A549 (cell line): ENCODE results near the gene OR13H1. TPM values are rescaled to one million over a fixed set of nuclear protein-coding genes. Genes with fewer than 3 reads are reported as not detected.
"Not testable (repeated sequence)": the region's sequence is repeated elsewhere in the genome, so short reads cannot be mapped to it uniquely, and the experiment has no call there.

Experiments
- ATAC-seq, 2 experiments: fragments of 200-7000 bp in 1 of 2; fragments of >200 bp in 1 of 2; cut with Nextera tagmentation in 1 of 2; cut with Tn5 transposase in 1 of 2; 3 replicates each; pipeline versions ENCODE4 v1.8.0 to v1.9.1; 2018 to 2020; ENCODE audit warnings: mild to moderate bottlenecking in 1 of 2, moderate library complexity in 1 of 2
- CTCF ChIA-PET: fragments of 300-600 bp; sonication (Branson Sonifier 250); formaldehyde crosslinking; extraction: SDS; loops from one replicate; lab custom pipeline; 2021; ENCODE audit warnings: antibody characterized with exemption, inconsistent platforms; lab: Yijun Ruan, JAX
- POLR2A ChIA-PET: fragments of 350-600 bp; formaldehyde crosslinking; extraction: SDS; loops from one replicate; lab custom pipeline; 2021; ENCODE audit warnings: antibody characterized with exemption, inconsistent platforms; lab: Yijun Ruan, JAX
- DNase-seq, 2 experiments: peaks; one replicate each; pipeline versions ENCODE4 v3.0.0 to v3.0.0-alpha.2; 2011 to 2016; ENCODE audit warnings: low read depth in 1 of 2, low spot score in 1 of 2
- FAIRE-seq: peaks from 2 replicates; lab custom pipeline; 2011; peaks lifted over from hg19 to GRCh38; lab: Jason Lieb, UNC
- H3K27ac ChIP-seq, 2 experiments: fragments of >200 bp; sonication (Bioruptor Twin); formaldehyde crosslinking; 3 replicates each; pipeline ENCODE4 v1.5.1; 2016 to 2017
- H3K4me1 ChIP-seq: fragments of >200 bp; sonication (Bioruptor Twin); formaldehyde crosslinking; 3 replicates; pipeline ENCODE4 v1.6.1; 2016
- H3K4me2 ChIP-seq: fragments of >200 bp; sonication (Bioruptor Twin); formaldehyde crosslinking; 3 replicates; pipeline ENCODE4 v1.6.1; 2016
- H3K4me3 ChIP-seq: fragments of >200 bp; sonication (Bioruptor Twin); formaldehyde crosslinking; 3 replicates; pipeline ENCODE4 v1.5.1; 2016
- H3K9me3 ChIP-seq: fragments of >200 bp; sonication (Bioruptor Twin); formaldehyde crosslinking; 3 replicates; pipeline ENCODE4 v1.6.1; 2016
- BHLHE40 ChIP-seq: IDR thresholded peaks from 2 replicates; pipeline ENCODE4 v1.6.1; 2012; ENCODE audit warnings: low read depth, low read length, inconsistent platforms
- CHD4 ChIP-seq: fragments of 200-600 bp; sonication (generic); IDR thresholded peaks from 2 replicates; pipeline ENCODE4 v1.6.1; 2016; ENCODE audit warnings: antibody characterized with exemption, mild to moderate bottlenecking, borderline replicate concordance
- EHMT2 ChIP-seq: fragments of 200-600 bp; sonication (generic); IDR thresholded peaks from 2 replicates; pipeline ENCODE4 v1.6.1; 2016; ENCODE audit warnings: antibody characterized with exemption, low read depth, mild to moderate bottlenecking, moderate library complexity
- FOSB ChIP-seq: fragments of 250-450 bp; sonication (Bioruptor Pico); IDR thresholded peaks from 2 replicates; pipeline ENCODE4 v1.5.0; 2020; ENCODE audit warnings: mild to moderate bottlenecking, moderate library complexity
- FOXS1 ChIP-seq: fragments of 250-450 bp; sonication (Bioruptor Pico); IDR thresholded peaks from 2 replicates; pipeline ENCODE4 v1.5.0; 2020; ENCODE audit warnings: mild to moderate bottlenecking, moderate library complexity
- GATA3 ChIP-seq: IDR thresholded peaks from 2 replicates; pipeline ENCODE4 v1.6.1; 2012; ENCODE audit warnings: borderline replicate concordance
- HDAC2 ChIP-seq: fragments of 200-600 bp; sonication (generic); IDR thresholded peaks from 2 replicates; pipeline ENCODE4 v1.6.1; 2016
- HEYL ChIP-seq: fragments of 250-450 bp; sonication (Bioruptor Pico); IDR thresholded peaks from 2 replicates; pipeline ENCODE4 v1.8.0; 2021; ENCODE audit warnings: mild to moderate bottlenecking, moderate library complexity
- HOXA7 ChIP-seq: fragments of 250-450 bp; sonication (Bioruptor Pico); IDR thresholded peaks from 2 replicates; pipeline ENCODE4 v1.5.0; 2020; ENCODE audit warnings: mild to moderate bottlenecking, moderate library complexity
- HOXB13 ChIP-seq: fragments of 250-450 bp; sonication (Bioruptor Pico); IDR thresholded peaks from 2 replicates; pipeline ENCODE4 v1.5.0; 2020; ENCODE audit warnings: low read depth, mild to moderate bottlenecking, moderate library complexity
- HOXB5 ChIP-seq: fragments of 250-450 bp; sonication (Bioruptor Pico); IDR thresholded peaks from 2 replicates; pipeline ENCODE4 v1.5.0; 2020; ENCODE audit warnings: mild to moderate bottlenecking, moderate library complexity
- MAZ ChIP-seq: fragments of 150-350 bp; IDR thresholded peaks from 2 replicates; pipeline ENCODE4 v1.6.1; 2014; ENCODE audit warnings: antibody characterized with exemption, low read depth, low read length, borderline replicate concordance
- NFE2L2 ChIP-seq: fragments of 150-350 bp; conservative IDR thresholded peaks from 2 replicates; pipeline ENCODE4 v1.6.1; 2014; ENCODE audit warnings: low read length
- PHF8 ChIP-seq: fragments of 200-600 bp; sonication (generic); IDR thresholded peaks from 2 replicates; pipeline ENCODE4 v1.6.1; 2016; ENCODE audit warnings: low read depth, mild to moderate bottlenecking, antibody characterized with exemption, moderate library complexity, borderline replicate concordance
- RAD21 ChIP-seq, 2 experiments: fragments of >200 bp in 1 of 2; sonication (Bioruptor Twin) in 1 of 2; formaldehyde crosslinking in 1 of 2; IDR thresholded peaks in 1 of 2; conservative IDR thresholded peaks in 1 of 2; 2 replicates in 1 of 2; 3 replicates in 1 of 2; pipeline ENCODE4 v1.6.1; 2012 to 2018; ENCODE audit warnings: inconsistent platforms in 1 of 2
- RCOR1 ChIP-seq: fragments of 150-350 bp; IDR thresholded peaks from 2 replicates; pipeline ENCODE4 v1.6.1; 2014; ENCODE audit warnings: antibody characterized with exemption, low read length, low read depth
- RNF2 ChIP-seq: fragments of 200-600 bp; sonication (generic); IDR thresholded peaks from 2 replicates; pipeline ENCODE4 v1.6.1; 2016; ENCODE audit warnings: low read depth, mild to moderate bottlenecking, antibody characterized with exemption, moderate library complexity, borderline replicate concordance
- TFCP2L1 ChIP-seq: fragments of 250-450 bp; sonication (Bioruptor Pico); IDR thresholded peaks from 2 replicates; pipeline ENCODE4 v1.5.0; 2021; ENCODE audit warnings: mild to moderate bottlenecking
- TP53 ChIP-seq: fragments of 250-450 bp; sonication (Bioruptor Pico); IDR thresholded peaks from 2 replicates; pipeline ENCODE4 v1.5.0; 2021; ENCODE audit warnings: mild to moderate bottlenecking, moderate library complexity
- ZC3H11A ChIP-seq: fragments of 450-650 bp; IDR thresholded peaks from 2 replicates; pipeline ENCODE4 v1.6.1; 2014; ENCODE audit warnings: antibody characterized with exemption, mild to moderate bottlenecking
- ZFP36 ChIP-seq: fragments of 450-650 bp; IDR thresholded peaks from 2 replicates; pipeline ENCODE4 v1.6.1; 2014; ENCODE audit warnings: borderline replicate concordance; ENCODE audit not compliant: partially characterized antibody
- ZNF302 ChIP-seq: fragments of 250-450 bp; sonication (Bioruptor Pico); IDR thresholded peaks from 2 replicates; pipeline ENCODE4 v1.9.0; 2021; ENCODE audit warnings: inconsistent platforms, mild to moderate bottlenecking, moderate library complexity
- whole genome bisulfite sequencing: methylation state at CpG from one replicate; pipeline ENCODE4 v1.1.6; 2017; ENCODE audit errors: missing lambda C conversion rate; 5-methylcytosine and 5-hydroxymethylcytosine counted together
- polyA plus RNA-seq, 4 experiments: library from polyadenylated mRNA; depleted of rRNA in 3 of 4; stranded (reverse); fragments of >200 nt; fragmentation: RNase III in 1 of 4; extraction: RNeasy Plus Mini Kit Qiagen cat#74134 plus additional on column Dnase treatment in 1 of 4; gene quantifications; 2 replicates in 3 of 4; 3 replicates in 1 of 4; pipeline ENCODE4 v1.2.3, GENCODE V29; 2011 to 2017
- TF ChIP-seq, protein P1 (sequence below): fragments of >200 bp; sonication (Bioruptor Twin); formaldehyde crosslinking; IDR thresholded peaks from 3 replicates; pipeline ENCODE4 v1.5.1; 2016
- TF ChIP-seq, protein P2 (sequence below): fragments of 450-650 bp; IDR thresholded peaks from 2 replicates; pipeline ENCODE4 v1.6.1; 2014; ENCODE audit warnings: antibody characterized with exemption
- TF ChIP-seq, protein P3 (sequence below): fragments of 250-450 bp; sonication (Bioruptor Pico); IDR thresholded peaks from 2 replicates; pipeline ENCODE4 v1.5.0; 2020; ENCODE audit warnings: low read depth, mild to moderate bottlenecking, moderate library complexity
- TF ChIP-seq, protein P4 (sequence below): IDR thresholded peaks from 2 replicates; pipeline ENCODE4 v1.6.1; 2012
- TF ChIP-seq, protein P5 (sequence below): fragments of 150-350 bp; IDR thresholded peaks from 2 replicates; pipeline ENCODE4 v1.6.1; 2014; ENCODE audit warnings: low read depth, mild to moderate bottlenecking, low read length

OR13H1 gene
- polyA plus RNA-seq, 2 of the 4 experiments (the other 2 are of a cell fraction) = not detected

DNA sequence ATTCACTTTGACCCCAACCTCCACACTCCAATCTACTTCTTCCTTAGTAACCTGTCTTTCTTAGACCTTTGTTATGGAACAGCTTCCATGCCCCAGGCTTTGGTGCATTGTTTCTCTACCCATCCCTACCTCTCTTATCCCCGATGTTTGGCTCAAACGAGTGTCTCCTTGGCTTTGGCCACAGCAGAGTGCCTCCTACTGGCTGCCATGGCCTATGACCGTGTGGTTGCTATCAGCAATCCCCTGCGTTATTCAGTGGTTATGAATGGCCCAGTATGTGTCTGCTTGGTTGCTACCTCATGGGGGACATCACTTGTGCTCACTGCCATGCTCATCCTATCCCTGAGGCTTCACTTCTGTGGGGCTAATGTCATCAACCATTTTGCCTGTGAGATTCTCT, 344 bp downstream of the OR13H1 start:
- ATAC-seq = no peak
- ChIA-PET POLR2A (no interaction called here), CTCF (no interaction called here)
- Histone ChIP-seq H3K4me1 (no peaks in the 10 kb centered on the region), H3K4me2 (no peak overlapping the region), H3K9me3 (no peaks in the 10 kb centered on the region), H3K27ac (no peak overlapping the region), H3K4me3 (no peak overlapping the region)
- no peak for TF ChIP-seq HOXA7 (CRISPR knock-in tag)
- no peak for TF ChIP-seq GATA3
- no peak for TF ChIP-seq PHF8
- TF ChIP-seq, protein P1, sequence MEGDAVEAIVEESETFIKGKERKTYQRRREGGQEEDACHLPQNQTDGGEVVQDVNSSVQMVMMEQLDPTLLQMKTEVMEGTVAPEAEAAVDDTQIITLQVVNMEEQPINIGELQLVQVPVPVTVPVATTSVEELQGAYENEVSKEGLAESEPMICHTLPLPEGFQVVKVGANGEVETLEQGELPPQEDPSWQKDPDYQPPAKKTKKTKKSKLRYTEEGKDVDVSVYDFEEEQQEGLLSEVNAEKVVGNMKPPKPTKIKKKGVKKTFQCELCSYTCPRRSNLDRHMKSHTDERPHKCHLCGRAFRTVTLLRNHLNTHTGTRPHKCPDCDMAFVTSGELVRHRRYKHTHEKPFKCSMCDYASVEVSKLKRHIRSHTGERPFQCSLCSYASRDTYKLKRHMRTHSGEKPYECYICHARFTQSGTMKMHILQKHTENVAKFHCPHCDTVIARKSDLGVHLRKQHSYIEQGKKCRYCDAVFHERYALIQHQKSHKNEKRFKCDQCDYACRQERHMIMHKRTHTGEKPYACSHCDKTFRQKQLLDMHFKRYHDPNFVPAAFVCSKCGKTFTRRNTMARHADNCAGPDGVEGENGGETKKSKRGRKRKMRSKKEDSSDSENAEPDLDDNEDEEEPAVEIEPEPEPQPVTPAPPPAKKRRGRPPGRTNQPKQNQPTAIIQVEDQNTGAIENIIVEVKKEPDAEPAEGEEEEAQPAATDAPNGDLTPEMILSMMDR = no peak
- TF ChIP-seq HEYL (CRISPR knock-in tag) = no peak
- TF ChIP-seq TP53 (CRISPR knock-in tag) = no peak
- TF ChIP-seq, protein P2, sequence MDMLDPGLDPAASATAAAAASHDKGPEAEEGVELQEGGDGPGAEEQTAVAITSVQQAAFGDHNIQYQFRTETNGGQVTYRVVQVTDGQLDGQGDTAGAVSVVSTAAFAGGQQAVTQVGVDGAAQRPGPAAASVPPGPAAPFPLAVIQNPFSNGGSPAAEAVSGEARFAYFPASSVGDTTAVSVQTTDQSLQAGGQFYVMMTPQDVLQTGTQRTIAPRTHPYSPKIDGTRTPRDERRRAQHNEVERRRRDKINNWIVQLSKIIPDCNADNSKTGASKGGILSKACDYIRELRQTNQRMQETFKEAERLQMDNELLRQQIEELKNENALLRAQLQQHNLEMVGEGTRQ = no peak
- TF ChIP-seq, protein P3, sequence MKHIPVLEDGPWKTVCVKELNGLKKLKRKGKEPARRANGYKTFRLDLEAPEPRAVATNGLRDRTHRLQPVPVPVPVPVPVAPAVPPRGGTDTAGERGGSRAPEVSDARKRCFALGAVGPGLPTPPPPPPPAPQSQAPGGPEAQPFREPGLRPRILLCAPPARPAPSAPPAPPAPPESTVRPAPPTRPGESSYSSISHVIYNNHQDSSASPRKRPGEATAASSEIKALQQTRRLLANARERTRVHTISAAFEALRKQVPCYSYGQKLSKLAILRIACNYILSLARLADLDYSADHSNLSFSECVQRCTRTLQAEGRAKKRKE (CRISPR knock-in tag) = no peak
- TF ChIP-seq RNF2 = no peak
- TF ChIP-seq, protein P4, sequence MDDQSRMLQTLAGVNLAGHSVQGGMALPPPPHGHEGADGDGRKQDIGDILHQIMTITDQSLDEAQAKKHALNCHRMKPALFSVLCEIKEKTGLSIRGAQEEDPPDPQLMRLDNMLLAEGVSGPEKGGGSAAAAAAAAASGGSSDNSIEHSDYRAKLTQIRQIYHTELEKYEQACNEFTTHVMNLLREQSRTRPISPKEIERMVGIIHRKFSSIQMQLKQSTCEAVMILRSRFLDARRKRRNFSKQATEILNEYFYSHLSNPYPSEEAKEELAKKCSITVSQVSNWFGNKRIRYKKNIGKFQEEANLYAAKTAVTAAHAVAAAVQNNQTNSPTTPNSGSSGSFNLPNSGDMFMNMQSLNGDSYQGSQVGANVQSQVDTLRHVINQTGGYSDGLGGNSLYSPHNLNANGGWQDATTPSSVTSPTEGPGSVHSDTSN = no peak
- TF ChIP-seq MAZ = no peak
- TF ChIP-seq, protein P5, sequence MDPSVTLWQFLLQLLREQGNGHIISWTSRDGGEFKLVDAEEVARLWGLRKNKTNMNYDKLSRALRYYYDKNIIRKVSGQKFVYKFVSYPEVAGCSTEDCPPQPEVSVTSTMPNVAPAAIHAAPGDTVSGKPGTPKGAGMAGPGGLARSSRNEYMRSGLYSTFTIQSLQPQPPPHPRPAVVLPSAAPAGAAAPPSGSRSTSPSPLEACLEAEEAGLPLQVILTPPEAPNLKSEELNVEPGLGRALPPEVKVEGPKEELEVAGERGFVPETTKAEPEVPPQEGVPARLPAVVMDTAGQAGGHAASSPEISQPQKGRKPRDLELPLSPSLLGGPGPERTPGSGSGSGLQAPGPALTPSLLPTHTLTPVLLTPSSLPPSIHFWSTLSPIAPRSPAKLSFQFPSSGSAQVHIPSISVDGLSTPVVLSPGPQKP = no peak
- no peak for FAIRE-seq
- 83% methylated on average over 4 of the region's 4 CpGs for WGBS
- DNase-seq = no peak

DNA sequence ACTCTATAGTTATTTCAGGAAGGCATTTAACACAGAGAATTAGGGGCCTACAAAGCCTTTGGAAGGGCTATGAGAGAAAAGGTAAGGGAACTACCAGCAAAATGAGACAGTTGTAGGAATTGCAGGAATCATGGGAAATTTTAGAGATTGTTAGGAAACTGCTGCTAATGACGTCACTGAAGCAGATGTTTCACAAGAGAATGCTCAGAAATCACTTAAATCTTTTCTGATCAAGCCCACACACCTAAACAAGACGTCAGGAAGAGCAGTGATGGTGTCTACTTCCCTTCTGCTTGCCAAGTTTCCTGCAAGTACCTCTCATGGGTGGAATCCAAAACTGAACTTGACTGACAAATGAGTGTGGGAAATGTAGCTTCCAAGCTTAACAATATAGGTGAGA, 5.1 kb downstream of the OR13H1 start:
- TF ChIP-seq ZC3H11A = no peak
- TF ChIP-seq FOXS1 = no peak
- no peak for TF ChIP-seq TFCP2L1
- TF ChIP-seq ZNF302 = no peak
- TF ChIP-seq PHF8 = no peak
- TF ChIP-seq HOXB5 = no peak
- TF ChIP-seq NFE2L2 = no peak
- no peak for TF ChIP-seq HOXB13 (CRISPR knock-in tag)
- TF ChIP-seq RCOR1 = no peak
- no peak for TF ChIP-seq BHLHE40
- TF ChIP-seq GATA3 = no peak
- no peak for TF ChIP-seq FOSB (CRISPR knock-in tag)
- TF ChIP-seq CHD4 = no peak
- TF ChIP-seq RAD21 (conservative IDR thresholded peaks at IDR 0.05 in 1 of 2, IDR thresholded peaks at IDR 0.05 in 1 of 2) = no peak
- no peak for TF ChIP-seq HDAC2
- TF ChIP-seq ZFP36 = no peak
- TF ChIP-seq, protein P2 = no peak
- no peak for TF ChIP-seq EHMT2
- TF ChIP-seq, protein P1 = no peak
- Histone ChIP-seq H3K9me3 (no peaks in the 10 kb centered on the region), H3K27ac (no peak overlapping the region), H3K4me2 (no peak overlapping the region), H3K4me1 (no peaks in the 10 kb centered on the region), H3K4me3 (no peak overlapping the region)
- 65% methylated on average over 2 of the region's 2 CpGs for WGBS
- DNase-seq (peak in 1 of 2 experiments; percentile 17), FAIRE-seq (no peak), ATAC-seq (no peak)
- POLR2A ChIA-PET = no interaction called here
- CTCF ChIA-PET = interaction anchor here (1.0 to 1.3 kb wide), 2 partner anchors 17 to 77 kb away, joined by 3 to 5 read pairs; no protein-coding TSS in a partner anchor

DNA sequence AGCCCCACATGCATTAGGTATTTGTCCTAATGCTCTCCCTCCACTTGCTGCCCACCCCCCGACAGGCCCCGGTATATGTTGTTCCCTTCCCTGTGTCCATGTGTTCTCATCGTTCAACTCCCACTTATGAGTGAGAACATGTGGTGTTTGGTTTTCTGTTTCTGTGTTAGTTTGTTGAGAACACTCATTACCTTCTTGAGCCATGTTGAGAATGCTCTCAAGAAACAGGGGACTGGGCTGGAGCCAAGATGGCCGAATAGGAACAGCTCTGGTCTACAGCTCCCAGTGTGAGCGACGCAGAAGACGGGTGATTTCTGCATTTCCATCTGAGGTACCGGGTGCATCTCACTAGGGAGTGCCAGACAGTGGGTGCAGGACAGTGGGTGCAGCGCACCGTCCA, 8.6 kb downstream of the OR13H1 start:
- H3K27ac ChIP-seq, H3K4me1 ChIP-seq, H3K4me2 ChIP-seq, H3K9me3 ChIP-seq, CTCF ChIA-PET, H3K4me3 ChIP-seq, FAIRE-seq, DNase-seq, POLR2A ChIA-PET, ATAC-seq: not testable (repeated sequence)
- WGBS = 84% methylated on average over 9 of the region's 10 CpGs
